HEK293T (cell line): ENCODE data around the gene FOXJ2.

Source experiments
- BHLHE40 ChIP-seq: fragments of 450-650 bp; IDR thresholded peaks from 2 replicates; pipeline ENCODE4 v1.6.1; 2016; ENCODE audit warnings: mild to moderate bottlenecking, moderate library complexity, borderline replicate concordance
- CTBP1 ChIP-seq: fragments of 450-650 bp; IDR thresholded peaks from 2 replicates; pipeline ENCODE4 v1.6.1; 2016; ENCODE audit warnings: borderline replicate concordance
- FOXA1 ChIP-seq: fragments of 450-650 bp; IDR thresholded peaks from 2 replicates; pipeline ENCODE4 v1.6.1; 2016; ENCODE audit warnings: mild to moderate bottlenecking
- FOXK2 ChIP-seq: fragments of 450-650 bp; IDR thresholded peaks from 2 replicates; pipeline ENCODE4 v1.6.1; 2016; ENCODE audit warnings: mild to moderate bottlenecking
- FOXM1 ChIP-seq: fragments of 450-650 bp; IDR thresholded peaks from 2 replicates; pipeline ENCODE4 v1.6.1; 2017; ENCODE audit warnings: mild to moderate bottlenecking, borderline replicate concordance
- NFRKB ChIP-seq: fragments of 450-650 bp; IDR thresholded peaks from 2 replicates; pipeline ENCODE4 v1.6.1; 2016; ENCODE audit warnings: mild to moderate bottlenecking, moderate library complexity

- no peak for TF ChIP-seq CTBP1
- TF ChIP-seq FOXM1 = no peak
- no peak for TF ChIP-seq NFRKB
- no peak for TF ChIP-seq FOXA1
- TF ChIP-seq FOXK2 = no peak
- TF ChIP-seq BHLHE40 = no peak
Measured at GRCh38 chr12:8018666-8019581, 13.6 kb upstream of the FOXJ2 start.
